Fibroblast of the aortic adventitia (primary cell): Measurements from ENCODE around the gene INO80E. TPM values are rescaled to one million over a fixed set of nuclear protein-coding genes. Genes with fewer than 3 reads are reported as not detected.

Experiments used
- DNase-seq: peaks from one replicate; pipeline ENCODE4 v3.0.0-alpha.2; 2010; ENCODE audit warnings: low read depth
- H3K4me3 ChIP-seq: 2 replicates; pipeline ENCODE4 v1.5.1; 2011; ENCODE audit warnings: low read depth, mild to moderate bottlenecking, control low read depth, low read length, moderate library complexity
- CTCF ChIP-seq: IDR thresholded peaks from 2 replicates; pipeline ENCODE4 v1.5.1; 2011; ENCODE audit warnings: mild to moderate bottlenecking, low read length, control low read depth, inconsistent platforms; ENCODE audit not compliant: insufficient read depth
- total RNA-seq: library from RNA; depleted of rRNA; stranded (reverse); fragments of >200 nt; gene quantifications from 2 replicates; pipeline ENCODE4 v1.2.3, GENCODE V29; 2012; ENCODE audit warnings: low replicate concordance

Gene INO80E
- total RNA-seq, 1 donor: 36.5 TPM

GRCh38 chr16:30002614-30003346 lies 6.7 kb downstream of the INO80E start:
- no peak for TF ChIP-seq CTCF
- H3K4me3 ChIP-seq: no peak overlapping the region
- DNase-seq: no peak

- no peak for DNase-seq
- TF ChIP-seq CTCF: no peak
- H3K4me3 ChIP-seq: no peak overlapping the region
These were observed 7.8 kb downstream of the INO80E start for GRCh38 chr16:30003670-30004423.

- TF ChIP-seq CTCF: no peak
- DNase-seq: no peak
- no peak overlapping the region for H3K4me3 ChIP-seq
These were observed 8.4 kb downstream of the INO80E start for GRCh38 chr16:30004424-30004776.

GRCh38 chr16:30004811-30005242 lies 8.8 kb downstream of the INO80E start:
- no peak for TF ChIP-seq CTCF
- DNase-seq: no peak
- no peak overlapping the region for H3K4me3 ChIP-seq

GRCh38 chr16:30005341-30006094 lies 9.5 kb downstream of the INO80E start:
- DNase-seq: peak; percentile 51
- no peak overlapping the region for H3K4me3 ChIP-seq
- TF ChIP-seq CTCF: peak; percentile 90

GRCh38 chr16:30006095-30006473 lies 10.0 kb downstream of the INO80E start:
- no peak overlapping the region for H3K4me3 ChIP-seq
- TF ChIP-seq CTCF: no peak
- DNase-seq: no peak
